ENCODE measurements around the gene SPATA25. TPM values are rescaled to one million over a fixed set of nuclear protein-coding genes. Genes with fewer than 3 reads are reported as not detected.

SPATA25 gene
- polyA plus RNA-seq, 1 donor from 2014 or later = 5.1 TPM

- Histone ChIP-seq H3F3A (ENCODE audit: insufficient read depth, low read length, poor library complexity, severe bottlenecking) (no peaks in the 10 kb centered on the region), H4K20me1 (ENCODE audit: insufficient read depth) (no peaks in the 10 kb centered on the region), H3K9ac (ENCODE audit: low read length) (peak within 1 kb of the TSS; percentile 50), H3K79me2 (replicated peaks; ENCODE audit: insufficient read depth, low read length) (no peaks in the 10 kb centered on the region), H3K27ac (ENCODE audit: low read length) (peak within 1 kb of the TSS; percentile 19), H3K36me3 (ENCODE audit: insufficient read depth, low read length) (no peaks in the 10 kb centered on the region), H3K27me3 (ENCODE audit: insufficient read depth, low read depth, low read length) (no peaks in the 10 kb centered on the region), H3K4me2 (ENCODE audit: low read length) (peak within 1 kb of the TSS; percentile 51), H3K9me3 (ENCODE audit: low read length) (no peaks in the 10 kb centered on the region), H2AFZ (ENCODE audit: low read depth, low read length) (peak within 1 kb of the TSS; percentile 27), H3K9me2 (ENCODE audit: insufficient read depth, low read length) (no peaks in the 10 kb centered on the region), H3K4me3 (ENCODE audit: low read length) (peak within 1 kb of the TSS; percentile 64)
- TF ChIP-seq MXI1 (conservative IDR thresholded peaks at IDR 0.05; ENCODE audit: poor library complexity, severe bottlenecking) (peak; percentile 73), EP300 (conservative IDR thresholded peaks at IDR 0.05; ENCODE audit: poor library complexity, severe bottlenecking) (no peak), CTCF (IDR thresholded peaks at IDR 0.05; ENCODE audit: poor library complexity, severe bottlenecking) (no peak)
Observed at GRCh38 chr20:45911486-45912343, 24.3 kb upstream of the SPATA25 start, which contains the start of gene PLTP. Gene PLTP (minus strand): TSS chr20:45912155. CDS start chr20:45911452, 703 bp downstream.

- H3K4me2 ChIP-seq (ENCODE audit: low read length) = peak overlapping the region; percentile 51
- H3K4me3 ChIP-seq (ENCODE audit: low read length) = peak overlapping the region; percentile 64
- H3K27me3 ChIP-seq (ENCODE audit: insufficient read depth, low read depth, low read length) = no peaks in the 10 kb centered on the region
- TF ChIP-seq MXI1 (conservative IDR thresholded peaks at IDR 0.05; ENCODE audit: poor library complexity, severe bottlenecking) (peak; percentile 11), SMC3 (conservative IDR thresholded peaks at IDR 0.05; ENCODE audit: poor library complexity) (no peak), TAF1 (IDR thresholded peaks at IDR 0.05; ENCODE audit: low read depth) (no peak), RAD21 (conservative IDR thresholded peaks at IDR 0.05) (no peak), EP300 (conservative IDR thresholded peaks at IDR 0.05; ENCODE audit: poor library complexity, severe bottlenecking) (no peak)
- no peaks in the 10 kb centered on the region for H3K79me2 ChIP-seq (replicated peaks; ENCODE audit: insufficient read depth, low read length)
- H3F3A ChIP-seq (ENCODE audit: insufficient read depth, low read length, poor library complexity, severe bottlenecking) = no peaks in the 10 kb centered on the region
- no peaks in the 10 kb centered on the region for H3K9me2 ChIP-seq (ENCODE audit: insufficient read depth, low read length)
- H3K27ac ChIP-seq (ENCODE audit: low read length) = peak overlapping the region; percentile 19
- no peaks in the 10 kb centered on the region for H4K20me1 ChIP-seq (ENCODE audit: insufficient read depth)
- H3K9me3 ChIP-seq (ENCODE audit: low read length) = no peaks in the 10 kb centered on the region
- peak overlapping the region; percentile 27 for H2AFZ ChIP-seq (ENCODE audit: low read depth, low read length)
- H3K36me3 ChIP-seq (ENCODE audit: insufficient read depth, low read length) = no peaks in the 10 kb centered on the region
- peak overlapping the region; percentile 31 for H3K9ac ChIP-seq (ENCODE audit: low read length)
Observed at GRCh38 chr20:45910670-45911485, 23.5 kb upstream of the SPATA25 start.

GRCh38 chr20:45909817-45910669, 22.6 kb upstream of the SPATA25 start:
- peak overlapping the region; percentile 19 for H3K27ac ChIP-seq (ENCODE audit: low read length)

More at GRCh38 chr20:45909817-45910669, 22.6 kb upstream of the SPATA25 start:
- H3K36me3 ChIP-seq (ENCODE audit: insufficient read depth, low read length) = no peaks in the 10 kb centered on the region
- no peaks in the 10 kb centered on the region for H3K27me3 ChIP-seq (ENCODE audit: insufficient read depth, low read depth, low read length)
- H3K9me3 ChIP-seq (ENCODE audit: low read length) = no peaks in the 10 kb centered on the region
- H3F3A ChIP-seq (ENCODE audit: insufficient read depth, low read length, poor library complexity, severe bottlenecking) = no peaks in the 10 kb centered on the region
- peak overlapping the region; percentile 19 for H2AFZ ChIP-seq (ENCODE audit: low read depth, low read length)
- H3K9me2 ChIP-seq (ENCODE audit: insufficient read depth, low read length) = no peaks in the 10 kb centered on the region
- no peak for TF ChIP-seq EP300 (conservative IDR thresholded peaks at IDR 0.05; ENCODE audit: poor library complexity, severe bottlenecking)
- TF ChIP-seq REST (IDR thresholded peaks at IDR 0.05; ENCODE audit: borderline replicate concordance) = no peak
- no peaks in the 10 kb centered on the region for H4K20me1 ChIP-seq (ENCODE audit: insufficient read depth)
- H3K4me2 ChIP-seq (ENCODE audit: low read length) = no peak overlapping the region
- H3K79me2 ChIP-seq (replicated peaks; ENCODE audit: insufficient read depth, low read length) = no peaks in the 10 kb centered on the region
- no peak overlapping the region for H3K9ac ChIP-seq (ENCODE audit: low read length)
- peak overlapping the region; percentile 64 for H3K4me3 ChIP-seq (ENCODE audit: low read length)

All from neural cell (in vitro differentiated cells).